Duodenal mucosa (tissue), 2 donors: ENCODE data around the gene SETD1A.

ENCODE experiments used
- H3K27ac ChIP-seq: one replicate; pipeline ENCODE4 v1.7.0; 2013; ENCODE audit warnings: low read depth, low read length
- H3K27me3 ChIP-seq, 2 donors: one replicate each; pipeline ENCODE4 v1.7.0; 2013; ENCODE audit warnings: low read length in 2 of 2, control low read depth in 1 of 2; ENCODE audit not compliant: insufficient read depth in 2 of 2, control insufficient read depth in 1 of 2
- H3K36me3 ChIP-seq, 2 donors: one replicate each; pipeline ENCODE4 v1.7.0; 2013; ENCODE audit warnings: low read length in 2 of 2, control low read depth in 1 of 2; ENCODE audit not compliant: insufficient read depth in 2 of 2, control insufficient read depth in 1 of 2
- H3K4me1 ChIP-seq, 2 donors: one replicate each; pipeline ENCODE4 v1.7.0; 2013; ENCODE audit warnings: low read length in 2 of 2, control low read depth in 1 of 2; ENCODE audit not compliant: insufficient read depth in 2 of 2, control insufficient read depth in 1 of 2
- H3K4me3 ChIP-seq, 2 donors: one replicate each; pipeline ENCODE4 v1.7.0; 2013; ENCODE audit warnings: low read length in 2 of 2, low read depth in 1 of 2
- H3K9ac ChIP-seq, 2 donors: one replicate each; pipeline ENCODE4 v1.7.0; 2013; ENCODE audit warnings: low read length in 2 of 2, low read depth in 1 of 2
- H3K9me3 ChIP-seq, 2 donors: one replicate each; pipeline ENCODE4 v1.7.0; 2013; ENCODE audit warnings: low read length in 2 of 2, control low read depth in 1 of 2; ENCODE audit not compliant: control insufficient read depth in 1 of 2

The SETD1A gene

GRCh38 chr16:30997725-30998711, 40.5 kb downstream of the SETD1A start:
- H3K27ac ChIP-seq: no peak overlapping the region
- no peaks in the 10 kb centered on the region for H3K9me3 ChIP-seq
- peak overlapping the region; percentile 65 to 88 for H3K4me3 ChIP-seq
- peak overlapping the region; percentile 60 to 77 for H3K9ac ChIP-seq
- no peaks in the 10 kb centered on the region for H3K36me3 ChIP-seq
- H3K4me1 ChIP-seq: peaks cover 15 to 26% of the 10 kb centered on the region in 2 donors
- H3K27me3 ChIP-seq: no peaks in the 10 kb centered on the region

DNA sequence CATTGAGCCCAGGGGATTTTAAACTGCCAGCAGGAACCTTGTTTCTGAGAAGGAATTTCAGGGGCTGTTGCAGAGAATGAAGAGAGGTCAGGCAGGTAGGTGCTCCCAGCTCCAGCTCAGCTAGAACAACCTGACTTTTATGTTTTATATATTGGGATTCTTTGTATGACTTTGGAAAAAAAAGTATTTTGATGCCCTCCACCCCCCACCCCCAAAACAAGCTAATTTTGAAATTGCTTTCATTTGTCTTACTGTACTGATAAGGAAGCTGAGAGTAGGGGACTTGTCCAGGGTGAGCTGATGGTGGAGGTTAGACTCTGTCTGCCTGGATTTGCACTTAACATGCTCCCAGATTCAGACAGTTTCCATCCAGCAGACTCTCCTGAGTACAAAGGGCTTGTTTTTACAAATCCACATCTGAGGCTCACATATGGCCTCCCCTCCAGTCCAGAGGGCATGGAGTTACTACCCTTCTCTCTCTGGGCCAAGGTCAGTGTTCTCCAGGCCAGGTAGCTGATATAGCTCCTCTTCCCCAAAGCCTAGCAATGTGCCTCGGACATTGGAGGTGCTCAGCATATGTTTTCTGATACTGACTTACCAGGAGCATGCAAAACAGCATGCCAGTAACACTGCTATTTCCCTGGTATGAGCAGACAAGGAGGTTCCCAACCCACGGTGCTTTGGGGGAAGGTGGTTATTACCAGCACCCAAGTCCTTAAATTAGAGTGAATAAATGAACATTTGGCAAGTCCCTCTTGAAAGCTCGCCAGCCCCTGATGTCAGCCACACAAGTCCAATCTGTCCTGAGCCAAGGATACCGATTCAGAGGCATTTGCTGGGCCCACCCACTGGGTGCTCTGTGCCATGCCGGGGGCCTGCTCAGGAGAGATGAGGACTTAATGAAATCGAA, 41.6 kb downstream of the SETD1A start:
- Histone ChIP-seq H3K4me3 (no peak overlapping the region), H3K27ac (no peak overlapping the region), H3K36me3 (no peaks in the 10 kb centered on the region), H3K4me1 (peaks cover 15 to 26% of the 10 kb centered on the region in 2 donors), H3K9me3 (no peaks in the 10 kb centered on the region), H3K9ac (no peak overlapping the region), H3K27me3 (no peaks in the 10 kb centered on the region)

DNA sequence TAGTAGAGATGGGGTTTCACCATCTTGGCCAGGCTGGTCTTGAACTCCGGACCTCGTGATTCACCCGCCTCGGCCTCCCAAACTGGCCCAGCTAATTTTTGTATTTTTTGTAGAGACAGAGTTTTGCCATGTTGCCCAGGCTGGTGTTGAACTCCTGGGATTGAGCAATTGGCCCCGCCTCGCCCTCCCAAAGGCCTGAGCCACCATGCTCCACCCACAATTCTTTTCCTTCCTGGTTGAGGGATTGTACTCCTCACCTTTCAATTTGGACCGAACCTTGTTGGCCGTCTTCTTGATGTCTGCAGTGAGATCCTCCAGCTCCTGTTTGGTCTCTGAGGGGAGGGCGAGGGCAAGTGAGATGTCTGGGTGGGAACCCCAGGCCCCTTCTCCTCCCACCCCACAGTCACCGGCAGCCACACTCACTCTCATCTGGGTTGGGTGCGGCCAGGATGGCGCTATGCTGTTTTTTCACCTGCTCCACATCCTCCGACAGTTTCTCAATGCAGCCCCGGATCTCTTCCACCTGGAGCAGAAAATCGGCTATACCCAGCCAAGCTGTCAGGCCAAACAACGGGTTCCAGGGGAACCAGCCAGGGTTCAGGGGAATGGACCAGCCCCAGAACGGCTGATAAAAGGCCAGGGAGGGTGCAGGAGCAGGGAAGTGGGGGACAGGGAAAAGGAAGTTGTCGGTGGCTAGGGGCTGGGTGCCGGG, 43.3 kb downstream of the SETD1A start:
- Histone ChIP-seq H3K36me3 (no peaks in the 10 kb centered on the region), H3K27me3 (no peaks in the 10 kb centered on the region), H3K9ac (no peak overlapping the region), H3K4me1 (peaks cover 15 to 26% of the 10 kb centered on the region in 2 donors), H3K4me3 (no peak overlapping the region), H3K9me3 (no peaks in the 10 kb centered on the region), H3K27ac (no peak overlapping the region)

DNA sequence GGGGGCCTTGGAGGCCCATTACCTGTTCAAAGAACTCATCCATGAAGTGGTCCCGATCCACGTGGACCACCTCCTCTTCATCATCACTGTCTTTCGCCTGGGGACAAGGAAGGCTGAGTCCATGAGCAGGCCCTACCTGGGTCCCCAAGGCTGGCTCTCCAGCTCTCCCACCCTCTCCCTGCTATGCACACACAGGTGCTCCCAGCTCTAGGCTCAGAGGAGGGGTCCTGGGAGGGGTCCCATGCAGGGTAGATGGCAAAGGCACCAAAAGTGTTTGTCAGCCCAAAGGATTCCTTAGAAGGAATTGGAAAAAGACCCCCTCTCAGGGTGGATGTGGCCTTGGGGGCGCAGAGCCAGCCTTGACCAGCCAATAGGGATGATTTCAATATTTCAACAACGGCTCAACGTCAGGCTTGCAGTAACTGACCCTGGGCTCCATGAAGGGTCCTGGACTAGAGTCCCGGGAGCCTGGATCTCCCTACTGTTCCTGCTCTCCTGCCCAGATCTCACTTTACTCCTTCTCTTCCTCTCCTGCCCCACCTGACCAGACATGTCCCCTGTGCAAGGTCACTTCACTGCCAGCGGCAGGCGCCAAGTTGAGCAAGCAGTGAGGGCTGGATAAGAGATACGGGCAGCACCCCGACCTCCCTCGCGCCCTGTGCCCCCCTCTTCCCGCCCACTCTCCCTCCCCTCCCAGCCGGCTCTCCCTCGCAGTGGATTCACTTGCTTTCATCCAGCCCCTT, 44.1 kb downstream of the SETD1A start:
- H3K36me3 ChIP-seq: no peaks in the 10 kb centered on the region
- no peaks in the 10 kb centered on the region for H3K9me3 ChIP-seq
- H3K4me1 ChIP-seq: peaks cover 10 to 19% of the 10 kb centered on the region in 2 donors
- H3K27me3 ChIP-seq: peaks cover 0 to 5% of the 10 kb centered on the region in 2 donors
- H3K27ac ChIP-seq: no peak overlapping the region
- H3K4me3 ChIP-seq: no peak overlapping the region
- H3K9ac ChIP-seq: no peak overlapping the region

- no peaks in the 10 kb centered on the region for H3K9me3 ChIP-seq
- no peaks in the 10 kb centered on the region for H3K36me3 ChIP-seq
- H3K4me3 ChIP-seq: no peak overlapping the region
- H3K27ac ChIP-seq: no peak overlapping the region
- H3K9ac ChIP-seq: no peak overlapping the region
- H3K4me1 ChIP-seq: peaks cover 9 to 16% of the 10 kb centered on the region in 2 donors
- peaks cover 2 to 7% of the 10 kb centered on the region in 2 donors for H3K27me3 ChIP-seq
Measured at GRCh38 chr16:31002250-31002700, 44.7 kb downstream of the SETD1A start.

DNA sequence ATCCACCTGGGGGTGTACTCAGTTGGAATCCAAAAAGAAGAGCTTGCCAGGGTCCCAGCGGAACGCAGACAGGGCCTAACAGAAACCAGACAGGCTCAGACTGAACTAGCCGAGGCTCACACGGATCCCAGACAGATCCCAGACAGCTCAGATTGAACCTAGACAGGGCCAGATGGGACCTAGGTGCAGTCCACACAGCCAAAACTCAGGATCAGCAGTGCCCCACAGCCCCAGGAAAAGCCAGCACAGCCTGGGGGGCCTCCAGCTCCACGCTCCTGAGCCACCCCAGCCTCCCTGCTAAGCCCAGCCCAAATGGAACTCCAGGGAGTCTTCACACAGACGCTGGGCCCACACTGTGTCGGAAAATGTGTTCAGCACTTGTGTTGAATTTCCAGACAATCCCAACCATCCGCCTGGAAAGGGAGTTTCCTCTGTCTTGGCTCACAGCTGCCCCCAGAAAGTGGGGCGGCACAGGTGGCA, 45.3 kb downstream of the SETD1A start:
- peaks cover 3 to 13% of the 10 kb centered on the region in 2 donors for H3K27me3 ChIP-seq
- H3K9me3 ChIP-seq: no peaks in the 10 kb centered on the region
- no peaks in the 10 kb centered on the region for H3K36me3 ChIP-seq
- no peak overlapping the region for H3K4me3 ChIP-seq
- no peak overlapping the region for H3K9ac ChIP-seq
- H3K27ac ChIP-seq: no peak overlapping the region
- peaks cover 4 to 10% of the 10 kb centered on the region in 2 donors for H3K4me1 ChIP-seq

- Histone ChIP-seq H3K9ac (no peak overlapping the region), H3K36me3 (no peaks in the 10 kb centered on the region), H3K4me3 (no peak overlapping the region), H3K9me3 (no peaks in the 10 kb centered on the region), H3K27ac (no peak overlapping the region), H3K4me1 (peaks cover 4 to 7% of the 10 kb centered on the region in 2 donors), H3K27me3 (peaks cover 6 to 18% of the 10 kb centered on the region in 2 donors)
Measured at GRCh38 chr16:31003744-31004143, 46.2 kb downstream of the SETD1A start.

DNA sequence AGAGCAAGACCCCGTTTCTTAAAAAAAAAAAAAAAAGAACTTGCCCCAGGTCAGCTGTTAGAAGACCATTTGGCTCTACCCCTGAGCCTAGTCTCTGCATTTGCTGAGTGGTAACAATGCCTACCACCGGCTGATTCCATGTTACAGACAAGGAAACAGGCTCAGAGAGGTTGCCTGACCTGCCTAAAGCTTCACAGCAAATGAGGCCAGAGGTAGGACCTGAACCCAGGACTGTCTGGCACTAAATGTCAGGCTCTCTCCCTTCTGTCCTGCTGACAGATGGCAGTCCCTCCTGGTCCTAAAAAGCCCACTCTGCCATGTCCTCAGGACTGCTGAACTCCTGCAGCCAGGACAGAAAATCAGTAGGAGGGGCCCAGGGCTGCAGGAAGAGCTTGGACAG, 47.1 kb downstream of the SETD1A start:
- no peak overlapping the region for H3K9ac ChIP-seq
- H3K27me3 ChIP-seq: peaks cover 15 to 20% of the 10 kb centered on the region in 2 donors
- no peaks in the 10 kb centered on the region for H3K36me3 ChIP-seq

More for the DNA sequence above, 47.1 kb downstream of the SETD1A start:
- H3K4me1 ChIP-seq: peaks cover 0 to 4% of the 10 kb centered on the region in 2 donors
- no peak overlapping the region for H3K27ac ChIP-seq
- H3K4me3 ChIP-seq: no peak overlapping the region
- no peaks in the 10 kb centered on the region for H3K9me3 ChIP-seq
